GM19099 (cell line): ENCODE results near the gene IL6.

Experiments used
- POLR2A ChIP-seq: IDR thresholded peaks from 3 replicates; pipeline ENCODE4 v1.6.1; 2011; ENCODE audit warnings: low read depth; ENCODE audit not compliant: insufficient read length; ENCODE audit errors: extremely low read depth

Gene IL6

GRCh38 chr7:22700559-22701002 lies 26.4 kb upstream of the IL6 start:
- TF ChIP-seq POLR2A = no peak

DNA sequence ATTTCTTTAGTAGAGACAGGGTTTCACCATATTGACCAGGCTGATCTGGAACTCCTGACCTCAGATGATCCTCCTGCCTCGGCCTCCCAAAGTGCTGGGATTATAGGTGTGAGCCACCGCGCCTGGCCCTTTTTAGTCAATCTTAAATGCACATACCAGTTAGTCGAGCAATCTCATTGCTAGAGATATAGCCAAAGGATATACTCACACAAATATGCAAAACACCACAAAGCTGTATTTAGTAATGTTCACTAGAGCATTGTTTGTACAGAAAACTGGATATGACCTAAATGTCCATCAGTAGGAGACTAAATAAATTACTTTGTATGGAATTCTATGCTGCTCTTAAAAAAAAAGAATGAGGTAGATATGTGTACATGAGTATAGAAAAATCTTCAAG lies 24.5 kb upstream of the IL6 start:
- no peak for TF ChIP-seq POLR2A

GRCh38 chr7:22709857-22710256 lies 17.1 kb upstream of the IL6 start:
- no peak for TF ChIP-seq POLR2A

GRCh38 chr7:22712999-22713398 lies 14.0 kb upstream of the IL6 start:
- no peak for TF ChIP-seq POLR2A

DNA sequence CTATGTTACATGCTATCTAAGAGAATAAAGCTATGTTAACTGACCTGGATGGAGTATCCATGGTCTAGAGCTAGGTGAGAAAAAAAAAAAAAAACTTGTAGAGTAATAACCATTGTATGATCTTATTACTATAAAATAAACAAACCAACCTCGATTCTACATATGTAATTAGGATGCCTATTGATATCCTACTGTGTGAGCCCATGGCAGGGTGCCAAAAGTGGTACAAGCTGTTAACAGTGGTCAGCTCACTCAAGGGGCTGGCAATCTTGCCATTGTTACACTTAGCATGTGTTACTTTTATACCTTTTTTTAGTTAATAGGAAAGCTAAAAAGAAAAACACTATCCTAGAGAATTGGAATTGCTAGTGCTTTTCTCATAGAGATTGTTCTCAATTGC lies 13.5 kb upstream of the IL6 start:
- TF ChIP-seq POLR2A = no peak

- TF ChIP-seq POLR2A = no peak
Observed at GRCh38 chr7:22715969-22716368, 11.0 kb upstream of the IL6 start.

DNA sequence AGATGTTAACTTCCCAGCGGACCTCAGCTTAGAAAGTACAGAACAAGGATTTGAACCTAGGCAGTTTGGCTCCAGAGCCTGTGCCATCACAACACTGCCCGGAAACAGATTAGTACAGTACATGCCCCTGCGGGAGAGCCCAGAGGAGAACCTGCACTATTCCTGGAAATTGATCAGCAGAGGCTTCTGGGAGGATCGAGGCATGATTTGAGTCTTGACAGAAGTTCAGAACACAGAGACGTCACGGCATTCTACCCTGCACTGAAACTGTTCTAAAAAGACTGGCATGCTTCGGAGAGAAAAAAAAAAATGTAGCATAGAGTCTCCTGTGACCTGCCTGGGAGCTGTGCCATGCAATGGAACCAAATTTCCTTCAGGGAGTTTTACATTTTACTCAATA lies 9.2 kb upstream of the IL6 start:
- TF ChIP-seq POLR2A = no peak

DNA sequence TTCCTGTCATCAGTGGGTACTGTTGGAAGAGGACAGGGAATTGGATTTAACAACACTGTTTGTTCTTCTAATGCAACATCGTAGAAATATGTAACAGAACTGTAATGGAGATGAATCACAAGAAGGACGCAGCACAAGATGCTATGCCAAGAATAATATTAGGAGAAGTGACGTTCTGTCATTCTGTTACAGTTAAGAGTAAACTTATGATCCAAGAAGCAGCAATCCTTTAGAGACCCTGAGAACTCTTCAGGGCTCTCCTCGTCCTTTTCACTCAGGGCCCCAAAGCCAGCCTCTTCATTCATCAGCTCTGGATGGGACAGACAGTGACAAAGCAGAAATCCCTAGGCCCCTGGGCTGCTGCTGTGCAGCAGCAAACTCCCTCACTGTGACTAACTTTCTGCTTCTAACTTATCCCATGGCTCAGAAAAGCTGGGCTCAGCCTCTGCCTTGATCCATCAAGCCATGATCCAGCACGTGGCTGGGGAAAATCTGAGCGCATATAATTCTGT lies 8.7 kb upstream of the IL6 start:
- TF ChIP-seq POLR2A = no peak

- no peak for TF ChIP-seq POLR2A
Observed at GRCh38 chr7:22718911-22719420, 8.0 kb upstream of the IL6 start.

DNA sequence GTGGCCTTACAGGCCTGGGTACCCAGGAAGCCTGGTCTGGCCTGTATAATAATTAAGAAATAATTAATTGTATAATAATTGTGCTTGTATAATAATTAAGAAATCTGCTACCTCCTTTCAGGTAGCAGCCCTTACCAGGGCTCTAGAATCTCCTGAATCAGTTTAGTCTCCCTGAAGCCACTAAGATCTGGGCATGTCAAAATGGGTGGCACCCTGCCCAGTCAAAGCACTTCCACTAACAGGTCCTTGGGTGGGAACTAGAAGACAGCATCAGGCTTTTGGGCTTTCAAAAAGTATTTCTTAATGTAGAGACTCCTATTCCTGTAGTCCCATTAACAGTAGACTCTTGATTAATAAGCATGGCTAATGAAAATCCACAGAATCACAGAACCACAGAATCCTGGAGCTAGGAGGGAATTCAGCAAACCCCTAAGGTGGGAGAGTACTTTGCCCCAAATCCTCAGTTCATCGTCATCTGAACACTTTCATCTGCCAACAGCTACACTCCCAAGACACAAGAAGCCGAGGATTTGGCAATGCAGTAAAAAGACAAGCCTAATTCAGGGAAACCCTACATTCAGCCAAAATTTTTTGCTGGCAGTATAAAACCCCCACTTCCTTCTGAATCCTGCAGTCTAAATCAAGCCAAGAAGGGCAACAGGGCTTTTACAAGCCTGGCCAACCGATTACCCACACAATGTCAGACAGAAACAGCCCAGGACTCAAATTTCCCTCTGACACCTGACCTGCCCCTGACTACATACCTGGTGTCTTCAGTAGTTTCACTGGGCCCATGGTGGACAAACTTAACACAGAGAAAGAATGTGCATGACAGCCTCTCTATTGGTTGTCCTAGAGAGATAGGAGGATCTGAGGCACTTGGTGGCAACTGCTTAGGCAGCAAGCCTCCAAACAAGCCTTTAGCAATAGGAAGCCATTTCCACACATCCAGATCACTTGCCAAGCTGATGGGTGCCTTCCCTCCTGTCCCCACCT lies 5.9 kb upstream of the IL6 start:
- no peak for TF ChIP-seq POLR2A

- no peak for TF ChIP-seq POLR2A
Observed at GRCh38 chr7:22722536-22723180, 4.3 kb upstream of the IL6 start.

DNA sequence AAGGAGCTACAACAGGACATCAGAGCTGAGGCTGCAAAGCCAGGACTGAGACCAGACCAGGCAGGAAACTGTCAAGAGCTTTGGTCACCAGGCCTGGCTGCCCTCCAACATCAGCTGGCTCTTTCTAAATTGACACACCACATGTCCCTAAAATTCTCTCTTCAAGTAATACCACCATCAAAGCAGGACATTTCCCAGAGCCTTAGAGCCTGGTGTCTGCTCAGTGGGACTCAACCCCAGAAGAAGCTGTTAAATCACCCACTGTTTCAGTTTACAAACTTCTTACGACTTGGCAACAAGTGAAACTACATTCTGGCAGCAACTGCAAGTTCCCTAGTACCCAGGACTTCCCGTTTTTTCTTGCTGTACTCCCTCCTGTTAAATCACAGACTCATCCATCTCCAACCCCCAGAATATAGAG lies 3.8 kb upstream of the IL6 start:
- no peak for TF ChIP-seq POLR2A

DNA sequence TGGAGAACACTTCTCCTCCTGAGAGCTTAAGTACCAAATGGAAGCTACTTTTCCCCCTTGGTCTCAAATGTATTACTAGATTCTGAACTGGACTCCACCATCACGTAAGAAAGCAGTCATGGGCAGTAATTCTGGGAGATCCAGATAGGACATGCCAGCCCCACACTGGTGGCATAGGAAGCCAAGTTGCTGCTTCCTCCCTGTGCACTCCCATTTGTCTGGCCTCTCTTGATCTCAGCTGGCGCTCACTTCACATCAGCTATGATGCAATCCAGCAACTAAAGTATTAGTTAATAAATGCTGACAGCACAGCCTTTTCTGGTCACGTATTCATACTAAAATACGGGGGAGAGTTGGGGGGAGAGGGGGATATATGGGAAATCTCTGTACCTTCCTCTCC lies 3.4 kb upstream of the IL6 start:
- TF ChIP-seq POLR2A = no peak

- TF ChIP-seq POLR2A = no peak
Observed at GRCh38 chr7:22724861-22725260, 2.1 kb upstream of the IL6 start.

- no peak for TF ChIP-seq POLR2A
Observed at GRCh38 chr7:22725585-22725984, 1.4 kb upstream of the IL6 start.

GRCh38 chr7:22726345-22726906 lies 574 bp upstream of the IL6 start:
- TF ChIP-seq POLR2A = no peak

GRCh38 chr7:22727714-22728035 lies 675 bp downstream of the IL6 start:
- no peak for TF ChIP-seq POLR2A
